ENCODE results near the gene LIN52. TPM values are rescaled to one million over a fixed set of nuclear protein-coding genes. Genes with fewer than 3 reads are reported as not detected.

Gene LIN52
- total RNA-seq, 2 donors from 2014 or later = 3.5 to 7.5 TPM

DNA sequence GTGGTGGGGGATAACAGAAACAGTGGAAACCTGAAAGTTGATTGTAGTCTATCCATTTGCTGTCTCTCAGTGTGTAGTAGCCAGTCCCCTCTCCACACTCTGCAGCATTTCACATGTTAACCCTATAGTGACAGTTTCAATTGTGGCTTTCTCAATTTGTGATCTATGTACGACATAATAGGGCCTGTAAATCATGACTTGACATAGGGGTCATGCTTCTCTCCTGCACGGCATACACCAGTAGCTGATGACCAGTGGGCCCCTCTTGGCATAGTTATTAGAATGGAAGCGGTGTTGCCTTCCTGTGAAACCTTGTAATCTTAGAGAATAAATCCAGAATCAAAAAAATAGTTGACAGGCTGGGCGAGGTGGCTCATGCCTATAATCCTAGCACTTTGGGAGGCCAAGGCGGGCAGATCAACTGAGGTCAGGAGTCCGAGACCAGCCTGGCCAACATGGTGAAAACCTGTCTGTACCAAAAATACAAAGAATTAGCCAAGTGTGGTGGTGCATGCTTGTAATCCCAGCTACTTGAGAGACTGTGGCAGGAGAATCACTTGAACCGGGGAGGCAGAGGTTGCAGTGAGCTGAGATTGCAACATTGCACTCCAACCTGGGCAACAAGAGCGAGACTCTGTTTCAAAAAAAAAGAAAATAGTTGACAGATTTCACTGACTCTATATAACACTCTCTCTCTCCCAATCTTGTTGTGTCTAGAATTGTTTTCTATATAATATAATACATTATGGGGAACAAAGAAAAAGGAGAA, 109.9 kb downstream of the LIN52 start:
- TF ChIP-seq, protein P1, sequence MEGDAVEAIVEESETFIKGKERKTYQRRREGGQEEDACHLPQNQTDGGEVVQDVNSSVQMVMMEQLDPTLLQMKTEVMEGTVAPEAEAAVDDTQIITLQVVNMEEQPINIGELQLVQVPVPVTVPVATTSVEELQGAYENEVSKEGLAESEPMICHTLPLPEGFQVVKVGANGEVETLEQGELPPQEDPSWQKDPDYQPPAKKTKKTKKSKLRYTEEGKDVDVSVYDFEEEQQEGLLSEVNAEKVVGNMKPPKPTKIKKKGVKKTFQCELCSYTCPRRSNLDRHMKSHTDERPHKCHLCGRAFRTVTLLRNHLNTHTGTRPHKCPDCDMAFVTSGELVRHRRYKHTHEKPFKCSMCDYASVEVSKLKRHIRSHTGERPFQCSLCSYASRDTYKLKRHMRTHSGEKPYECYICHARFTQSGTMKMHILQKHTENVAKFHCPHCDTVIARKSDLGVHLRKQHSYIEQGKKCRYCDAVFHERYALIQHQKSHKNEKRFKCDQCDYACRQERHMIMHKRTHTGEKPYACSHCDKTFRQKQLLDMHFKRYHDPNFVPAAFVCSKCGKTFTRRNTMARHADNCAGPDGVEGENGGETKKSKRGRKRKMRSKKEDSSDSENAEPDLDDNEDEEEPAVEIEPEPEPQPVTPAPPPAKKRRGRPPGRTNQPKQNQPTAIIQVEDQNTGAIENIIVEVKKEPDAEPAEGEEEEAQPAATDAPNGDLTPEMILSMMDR (IDR thresholded peaks at IDR 0.05) = no peak
- no peak overlapping the region for H3K27ac ChIP-seq
- no peak overlapping the region for H3K4me3 ChIP-seq
- H3K4me1 ChIP-seq = no peaks in the 10 kb centered on the region
- no peaks in the 10 kb centered on the region for H3K27me3 ChIP-seq
- DNase-seq = no peak
- no peaks in the 10 kb centered on the region for H3K36me3 ChIP-seq
- intact Hi-C loops (cut with DNase I) = no loop called here
- H3K9me3 ChIP-seq = no peaks in the 10 kb centered on the region
- no peak overlapping the region for H3K9ac ChIP-seq (ENCODE audit: low read depth in 2 of 2, low read length in 2 of 2)

DNA sequence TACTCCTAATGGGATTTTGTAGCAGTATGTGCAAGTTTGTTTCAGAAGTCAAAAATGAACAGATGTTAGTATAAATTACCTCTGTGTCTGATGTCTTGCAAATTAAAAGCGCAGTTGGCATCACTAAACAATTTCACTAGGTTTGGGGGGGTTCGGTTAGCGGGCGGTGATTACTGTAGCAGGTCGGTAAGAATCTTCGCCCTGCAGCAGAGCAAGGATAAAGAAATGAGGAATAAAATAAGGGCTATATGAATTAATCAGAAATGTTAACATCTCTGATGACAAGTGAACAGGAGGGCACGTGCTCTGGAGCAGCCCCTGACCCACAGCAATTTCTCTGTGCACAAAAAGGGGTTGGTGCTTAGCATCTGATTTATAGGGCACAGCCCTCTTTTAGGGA, 110.9 kb downstream of the LIN52 start:
- H3K9ac ChIP-seq (ENCODE audit: low read depth in 2 of 2, low read length in 2 of 2) = no peak overlapping the region
- intact Hi-C loops (cut with DNase I) = no loop called here

GRCh38 chr14:74198441-74199234, 113.9 kb downstream of the LIN52 start:
- intact Hi-C loops (cut with DNase I) = no loop called here
- Histone ChIP-seq H3K4me1 (no peaks in the 10 kb centered on the region), H3K27ac (no peak overlapping the region), H3K9ac (ENCODE audit: low read depth in 2 of 2, low read length in 2 of 2) (no peak overlapping the region), H3K9me3 (no peaks in the 10 kb centered on the region), H3K4me3 (no peak overlapping the region), H3K27me3 (no peaks in the 10 kb centered on the region), H3K36me3 (no peaks in the 10 kb centered on the region)
- DNase-seq = no peak
- TF ChIP-seq, protein P1 (IDR thresholded peaks at IDR 0.05) = no peak

More for the DNA sequence above, 110.9 kb downstream of the LIN52 start:
- Histone ChIP-seq H3K27ac (no peak overlapping the region), H3K36me3 (no peaks in the 10 kb centered on the region), H3K27me3 (no peaks in the 10 kb centered on the region), H3K9me3 (no peaks in the 10 kb centered on the region), H3K4me1 (no peaks in the 10 kb centered on the region), H3K4me3 (no peak overlapping the region)
- TF ChIP-seq, protein P1 (IDR thresholded peaks at IDR 0.05) = no peak
- no peak for DNase-seq

DNA sequence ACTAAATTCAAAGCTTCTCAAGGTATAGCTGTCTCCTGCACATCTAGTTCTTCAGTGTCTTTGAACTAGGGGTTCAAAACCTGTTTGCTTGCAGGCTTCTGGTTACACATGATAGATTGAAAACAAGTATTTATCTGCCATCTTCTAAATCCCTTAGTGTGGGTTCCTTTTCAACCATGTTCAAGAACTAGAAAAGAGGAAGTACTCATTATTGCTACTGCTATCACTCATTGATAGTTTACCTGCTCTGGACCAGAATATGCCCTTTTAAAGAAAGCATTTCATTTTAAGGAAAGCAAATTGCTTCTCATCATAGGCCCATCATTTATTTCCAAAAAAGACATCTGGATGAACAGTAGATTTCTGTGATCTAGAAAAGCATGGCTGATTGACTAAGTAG, 117.4 kb downstream of the LIN52 start:
- TF ChIP-seq, protein P1 (IDR thresholded peaks at IDR 0.05) = no peak
- intact Hi-C loops (cut with DNase I) = no loop called here
- H3K4me3 ChIP-seq = no peak overlapping the region
- H3K27me3 ChIP-seq = no peaks in the 10 kb centered on the region
- no peaks in the 10 kb centered on the region for H3K4me1 ChIP-seq
- H3K9me3 ChIP-seq = no peaks in the 10 kb centered on the region
- no peak overlapping the region for H3K9ac ChIP-seq (ENCODE audit: low read depth in 2 of 2, low read length in 2 of 2)
- H3K36me3 ChIP-seq = no peaks in the 10 kb centered on the region
- no peak overlapping the region for H3K27ac ChIP-seq
- no peak for DNase-seq

- no peak overlapping the region for H3K4me3 ChIP-seq
- H3K27ac ChIP-seq = no peak overlapping the region
- H3K9ac ChIP-seq (ENCODE audit: low read depth in 2 of 2, low read length in 2 of 2) = no peak overlapping the region
- H3K9me3 ChIP-seq = no peaks in the 10 kb centered on the region
- no peaks in the 10 kb centered on the region for H3K36me3 ChIP-seq
- H3K4me1 ChIP-seq = no peaks in the 10 kb centered on the region
- intact Hi-C loops (cut with DNase I) = no loop called here
- DNase-seq = no peak
- H3K27me3 ChIP-seq = no peaks in the 10 kb centered on the region
- TF ChIP-seq, protein P1 (IDR thresholded peaks at IDR 0.05) = no peak
Measured at GRCh38 chr14:74203639-74204038, 118.9 kb downstream of the LIN52 start.

All from colonic mucosa (tissue), 4 donors.